WTC11 (cell line): Measurements from ENCODE around the gene PDE4B. TPM values are rescaled to one million over a fixed set of nuclear protein-coding genes. Genes with fewer than 3 reads are reported as not detected.

Source experiments
- ATAC-seq: fragments of 200-7000 bp; cut with Tn5 transposase; 2 replicates; pipeline ENCODE4 v1.10.0; 2021; ENCODE audit warnings: mild to moderate bottlenecking, moderate library complexity
- CTCF ChIA-PET: fragments of 300-600 bp; sonication (Branson Sonifier 250); formaldehyde crosslinking; loops from one replicate; lab custom pipeline; 2021; ENCODE audit warnings: antibody characterized with exemption; lab: Charles Lee
- POLR2A ChIA-PET: fragments of 350-600 bp; sonication (Branson Sonifier 250); formaldehyde crosslinking; loops from one replicate; lab custom pipeline; 2021; ENCODE audit warnings: antibody characterized with exemption; lab: Charles Lee
- DNase-seq: peaks from one replicate; pipeline ENCODE4 v3.0.0; 2021; ENCODE audit warnings: low spot score
- H3K27ac Mint-ChIP-seq: 2 replicates; pipeline ENCODE4 v1.8.0; 2021; ENCODE audit warnings: mixed read lengths
- H3K27me3 Mint-ChIP-seq: 2 replicates; pipeline ENCODE4 v1.8.0; 2021; ENCODE audit warnings: low read depth, mild to moderate bottlenecking, moderate library complexity, mixed read lengths
- H3K36me3 Mint-ChIP-seq: 2 replicates; pipeline ENCODE4 v1.8.0; 2021; ENCODE audit warnings: mixed read lengths
- H3K4me1 Mint-ChIP-seq: 2 replicates; pipeline ENCODE4 v1.8.0; 2022; ENCODE audit warnings: mixed read lengths
- H3K4me3 Mint-ChIP-seq: 2 replicates; pipeline ENCODE4 v1.8.0; 2021; ENCODE audit warnings: mild to moderate bottlenecking, moderate library complexity, mixed read lengths
- H3K9me3 Mint-ChIP-seq: 2 replicates; pipeline ENCODE4 v1.8.0; 2021; ENCODE audit warnings: mixed read lengths
- ARID4B ChIP-seq: sonication (generic); formaldehyde crosslinking; IDR thresholded peaks from 2 replicates; pipeline ENCODE4 v1.8.0; 2023; ENCODE audit warnings: missing genetic modification reagents, mild to moderate bottlenecking, borderline replicate concordance
- ATF1 ChIP-seq: sonication (generic); formaldehyde crosslinking; IDR thresholded peaks from 2 replicates; pipeline ENCODE4 v1.8.1; 2023; ENCODE audit warnings: mild to moderate bottlenecking, moderate library complexity, missing genetic modification reagents
- E2F1 ChIP-seq: sonication (generic); formaldehyde crosslinking; IDR thresholded peaks from 2 replicates; pipeline ENCODE4 v1.8.0; 2022; ENCODE audit warnings: mild to moderate bottlenecking, missing genetic modification reagents
- E2F5 ChIP-seq: sonication (generic); formaldehyde crosslinking; IDR thresholded peaks from 2 replicates; pipeline ENCODE4 v1.8.1; 2022; ENCODE audit warnings: mild to moderate bottlenecking, moderate library complexity, missing genetic modification reagents
- GTF2I ChIP-seq: fragments of 250-450 bp; sonication (Bioruptor Pico); conservative IDR thresholded peaks from 2 replicates; pipeline ENCODE4 v1.4.0; 2021; ENCODE audit warnings: mild to moderate bottlenecking
- JUN ChIP-seq: sonication (generic); formaldehyde crosslinking; IDR thresholded peaks from 2 replicates; pipeline ENCODE4 v1.8.0; 2023; ENCODE audit warnings: mild to moderate bottlenecking, missing genetic modification reagents
- KAT7 ChIP-seq: sonication (generic); formaldehyde crosslinking; IDR thresholded peaks from 2 replicates; pipeline ENCODE4 v1.8.1; 2023; ENCODE audit warnings: missing genetic modification reagents, mild to moderate bottlenecking, borderline replicate concordance
- NR2C2 ChIP-seq: sonication (generic); formaldehyde crosslinking; IDR thresholded peaks from 2 replicates; pipeline ENCODE4 v1.8.0; 2022; ENCODE audit warnings: mild to moderate bottlenecking, missing genetic modification reagents
- PREB ChIP-seq: sonication (generic); formaldehyde crosslinking; IDR thresholded peaks from 2 replicates; pipeline ENCODE4 v1.8.1; 2022; ENCODE audit warnings: mild to moderate bottlenecking, missing genetic modification reagents, moderate library complexity, borderline replicate concordance
- SMAD4 ChIP-seq: sonication (generic); formaldehyde crosslinking; IDR thresholded peaks from 2 replicates; pipeline ENCODE4 v1.8.0; 2022; ENCODE audit warnings: mild to moderate bottlenecking, missing genetic modification reagents
- SOX15 ChIP-seq: fragments of 250-450 bp; sonication (Bioruptor Pico); IDR thresholded peaks from 2 replicates; pipeline ENCODE4 v1.9.0; 2021; ENCODE audit warnings: mild to moderate bottlenecking
- USF1 ChIP-seq: sonication (generic); formaldehyde crosslinking; IDR thresholded peaks from 2 replicates; pipeline ENCODE4 v1.8.0; 2022; ENCODE audit warnings: mild to moderate bottlenecking, missing genetic modification reagents
- ZNF138 ChIP-seq: sonication (generic); formaldehyde crosslinking; conservative IDR thresholded peaks from 2 replicates; pipeline ENCODE4 v1.8.1; 2022; ENCODE audit warnings: mild to moderate bottlenecking, moderate library complexity, missing genetic modification reagents
- ZNF512 ChIP-seq: sonication (generic); formaldehyde crosslinking; IDR thresholded peaks from 2 replicates; pipeline ENCODE4 v1.8.1; 2022; ENCODE audit warnings: missing genetic modification reagents, borderline replicate concordance
- ZNF671 ChIP-seq: fragments of 250-450 bp; sonication (Bioruptor Pico); IDR thresholded peaks from 2 replicates; pipeline ENCODE4 v1.8.0; 2021; ENCODE audit warnings: mild to moderate bottlenecking
- total RNA-seq: library from RNA; stranded (reverse); gene quantifications from 3 replicates; pipeline ENCODE4 v1.2.3, GENCODE V29; 2021

PDE4B gene
- total RNA-seq, 1 experiment from 2014 or later = 8.0 TPM

GRCh38 chr1:66245691-66246090 is 453.0 kb downstream of the PDE4B start (continued):
- no peak for TF ChIP-seq E2F1 (CRISPR knock-in tag)
- TF ChIP-seq, all 79 proteins: peak for 0

GRCh38 chr1:66246351-66247269 is 453.9 kb downstream of the PDE4B start:
- POLR2A ChIA-PET = no interaction called here
- ATAC-seq = no peak

GRCh38 chr1:66247415-66248208 is 454.9 kb downstream of the PDE4B start:
- ChIA-PET POLR2A (no interaction called here), CTCF (interaction anchor here (0.7 kb wide), 1 partner anchor 199 kb away, joined by 3 read pairs; no protein-coding TSS in a partner anchor)
- H3K36me3 Mint-ChIP-seq = no peaks in the 10 kb centered on the region
- H3K27ac Mint-ChIP-seq = no peak overlapping the region
- no peaks in the 10 kb centered on the region for H3K9me3 Mint-ChIP-seq
- H3K27me3 Mint-ChIP-seq = no peaks in the 10 kb centered on the region
- H3K4me3 Mint-ChIP-seq = no peak overlapping the region
- DNase-seq (no peak), ATAC-seq (no peak)
- peaks cover 14% of the 10 kb centered on the region for H3K4me1 Mint-ChIP-seq
- TF ChIP-seq NR2C2 (CRISPR knock-in tag) = no peak
- no peak for TF ChIP-seq ARID4B (CRISPR knock-in tag)
- no peak for TF ChIP-seq USF1 (CRISPR knock-in tag)
- TF ChIP-seq ZNF671 (CRISPR knock-in tag) = no peak
- TF ChIP-seq SMAD4 (CRISPR knock-in tag) = no peak
- no peak for TF ChIP-seq ZNF512
- TF ChIP-seq GTF2I = no peak

More at GRCh38 chr1:66246351-66247269, 453.9 kb downstream of the PDE4B start:
- CTCF ChIA-PET = interaction anchor here (0.6 to 1.0 kb wide), 2 partner anchors 199 to 231 kb away, joined by 3 to 4 read pairs; no protein-coding TSS in a partner anchor
- Mint-ChIP-seq H3K27ac (no peak overlapping the region), H3K27me3 (no peaks in the 10 kb centered on the region), H3K4me1 (peaks cover 15% of the 10 kb centered on the region), H3K36me3 (no peaks in the 10 kb centered on the region), H3K9me3 (no peaks in the 10 kb centered on the region), H3K4me3 (no peak overlapping the region)
- TF ChIP-seq ATF1 (CRISPR knock-in tag) (no peak), ZNF138 (no peak), NR2C2 (CRISPR knock-in tag) (no peak), E2F5 (CRISPR knock-in tag) (no peak), SOX15 (no peak), PREB (CRISPR knock-in tag) (no peak), KAT7 (CRISPR knock-in tag) (no peak), JUN (CRISPR knock-in tag) (no peak)
- DNase-seq = no peak
